Measurements from ENCODE around the gene SLITRK2. TPM values are rescaled to one million over a fixed set of nuclear protein-coding genes. Genes with fewer than 3 reads are reported as not detected.

The SLITRK2 gene
- polyA plus RNA-seq, 12 donors = 0.43 to 3.6 (median 0.82) TPM; not detected in 1

- no peak for DNase-seq
Observed at GRCh38 chrX:145848857-145849256, 31.2 kb downstream of the SLITRK2 start.

- DNase-seq = no peak
Observed at GRCh38 chrX:145853181-145853580, 35.6 kb downstream of the SLITRK2 start.

GRCh38 chrX:145856181-145856580, 38.6 kb downstream of the SLITRK2 start:
- no peak for DNase-seq

- DNase-seq = no peak
Observed at GRCh38 chrX:145861818-145862217, 44.2 kb downstream of the SLITRK2 start.

- DNase-seq = no peak
Observed at GRCh38 chrX:145865082-145865481, 47.5 kb downstream of the SLITRK2 start.
